Activated naive CD8-positive, alpha-beta T cell (primary cell): ENCODE results near the gene CHIC2.

Experiments used
- H3K27ac Mint-ChIP-seq: one replicate; pipeline ENCODE4 v1.8.0; 2021; ENCODE audit warnings: mixed read lengths
- H3K27me3 Mint-ChIP-seq: one replicate; pipeline ENCODE4 v1.8.0; 2021; ENCODE audit warnings: mixed read lengths
- H3K36me3 Mint-ChIP-seq: one replicate; pipeline ENCODE4 v1.8.0; 2021; ENCODE audit warnings: mixed read lengths
- H3K4me1 Mint-ChIP-seq: one replicate; pipeline ENCODE4 v1.8.0; 2021; ENCODE audit warnings: low read depth, mixed read lengths
- H3K4me3 Mint-ChIP-seq: one replicate; pipeline ENCODE4 v1.8.0; 2021; ENCODE audit warnings: mild to moderate bottlenecking, mixed read lengths
- H3K9me3 Mint-ChIP-seq: one replicate; pipeline ENCODE4 v1.8.0; 2021; ENCODE audit warnings: low read depth, mixed read lengths

The CHIC2 gene

DNA sequence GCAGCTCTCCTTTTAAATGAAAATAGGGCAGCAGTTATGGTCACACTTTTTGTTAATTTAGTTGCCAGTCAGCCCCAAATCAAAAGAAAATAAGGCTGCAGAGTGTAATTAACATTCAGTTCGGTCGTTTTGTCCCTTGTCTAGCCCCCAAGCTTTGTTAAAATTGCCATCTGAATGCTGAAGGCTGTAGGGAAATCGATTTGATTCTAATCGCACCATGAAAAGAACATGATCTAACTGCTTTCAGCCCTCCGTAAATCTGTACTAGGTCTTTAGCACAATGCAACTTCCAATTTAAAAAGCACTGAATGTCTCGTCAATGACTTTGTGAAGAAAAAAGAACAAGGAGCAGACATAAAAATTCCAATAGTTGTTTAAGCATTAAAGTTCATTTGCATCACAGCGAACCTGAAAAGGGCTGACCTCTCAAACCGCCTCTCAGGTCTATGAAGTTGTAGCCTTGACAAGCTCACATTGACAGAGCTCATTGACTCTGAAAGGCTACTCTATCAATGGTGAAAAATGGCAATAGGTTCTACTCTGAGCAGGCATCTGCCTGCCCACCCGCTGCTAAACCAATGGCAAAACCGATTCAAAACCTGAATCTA lies 48.9 kb downstream of the CHIC2 start:
- Mint-ChIP-seq H3K4me3 (no peak overlapping the region), H3K9me3 (no peaks in the 10 kb centered on the region), H3K4me1 (peaks cover 23% of the 10 kb centered on the region), H3K27me3 (no peaks in the 10 kb centered on the region), H3K36me3 (peaks cover 4% of the 10 kb centered on the region), H3K27ac (no peak overlapping the region)

DNA sequence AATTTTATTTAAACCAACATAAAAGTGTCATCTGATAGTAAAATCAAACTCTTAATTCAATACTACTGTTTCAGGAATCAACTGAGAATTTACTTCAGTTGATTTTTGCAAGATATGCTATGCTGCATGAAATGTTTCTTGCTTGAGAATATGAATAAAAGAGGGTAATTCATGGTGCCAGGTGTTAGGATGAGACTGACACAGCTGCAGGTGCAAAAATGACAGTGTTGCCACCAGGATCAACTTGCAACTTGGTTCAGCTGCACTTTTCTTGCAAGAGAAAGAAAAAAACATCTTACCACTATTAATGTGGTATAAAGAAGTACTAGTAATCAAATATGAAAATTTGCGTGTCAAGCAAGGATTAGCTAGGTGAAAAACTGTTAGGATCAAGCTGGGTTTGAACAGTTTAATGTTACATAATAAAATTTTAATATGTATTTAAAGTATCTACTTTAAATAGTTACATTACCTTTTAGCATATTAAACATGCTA lies 49.7 kb downstream of the CHIC2 start:
- H3K4me1 Mint-ChIP-seq = peaks cover 23% of the 10 kb centered on the region
- H3K27ac Mint-ChIP-seq = no peak overlapping the region
- no peaks in the 10 kb centered on the region for H3K27me3 Mint-ChIP-seq
- H3K9me3 Mint-ChIP-seq = no peaks in the 10 kb centered on the region
- no peak overlapping the region for H3K4me3 Mint-ChIP-seq
- H3K36me3 Mint-ChIP-seq = peaks cover 4% of the 10 kb centered on the region

DNA sequence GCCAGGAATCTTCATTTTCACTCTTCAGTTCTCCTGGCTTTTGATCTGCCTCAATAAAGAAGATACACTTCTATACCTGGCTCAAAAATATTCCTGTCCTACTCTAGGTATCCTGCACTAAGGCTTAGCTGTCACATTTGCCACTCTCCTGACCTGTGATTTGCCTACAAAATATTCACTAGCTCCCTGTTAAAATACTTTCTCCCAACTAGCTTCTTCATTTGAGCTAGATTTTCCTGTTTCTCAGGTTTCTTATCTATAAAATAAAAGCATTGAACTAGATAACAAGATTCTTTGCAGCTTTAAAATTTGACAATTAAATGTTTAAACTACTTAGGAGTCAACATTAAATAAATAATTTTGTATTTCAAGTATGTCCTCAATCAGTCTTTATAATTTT lies 53.2 kb downstream of the CHIC2 start:
- Mint-ChIP-seq H3K36me3 (peaks cover 4% of the 10 kb centered on the region), H3K27ac (no peak overlapping the region), H3K27me3 (no peaks in the 10 kb centered on the region), H3K4me3 (no peak overlapping the region), H3K9me3 (no peaks in the 10 kb centered on the region), H3K4me1 (peaks cover 8% of the 10 kb centered on the region)

DNA sequence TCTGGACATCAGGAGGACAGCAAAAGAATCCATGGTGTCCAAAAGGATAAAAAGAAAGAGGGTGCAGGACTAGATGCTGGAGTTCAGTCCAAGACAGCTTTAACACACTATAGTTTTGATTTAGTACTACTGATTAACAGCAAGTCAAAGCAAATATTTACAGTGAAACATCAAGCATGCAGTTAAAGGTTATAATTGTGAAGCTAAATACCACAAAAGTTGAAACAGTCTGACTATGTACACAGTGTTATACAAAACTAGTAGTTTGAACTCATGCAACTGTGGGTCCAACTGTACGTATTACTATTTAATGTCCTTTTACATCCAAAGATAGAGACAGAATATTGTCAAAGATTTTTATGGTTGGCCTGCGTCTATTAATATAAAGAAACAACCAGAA lies 57.6 kb downstream of the CHIC2 start:
- Mint-ChIP-seq H3K36me3 (peaks cover 12% of the 10 kb centered on the region), H3K9me3 (no peaks in the 10 kb centered on the region), H3K27ac (no peak overlapping the region), H3K4me3 (no peak overlapping the region), H3K4me1 (peaks cover 17% of the 10 kb centered on the region), H3K27me3 (no peaks in the 10 kb centered on the region)

DNA sequence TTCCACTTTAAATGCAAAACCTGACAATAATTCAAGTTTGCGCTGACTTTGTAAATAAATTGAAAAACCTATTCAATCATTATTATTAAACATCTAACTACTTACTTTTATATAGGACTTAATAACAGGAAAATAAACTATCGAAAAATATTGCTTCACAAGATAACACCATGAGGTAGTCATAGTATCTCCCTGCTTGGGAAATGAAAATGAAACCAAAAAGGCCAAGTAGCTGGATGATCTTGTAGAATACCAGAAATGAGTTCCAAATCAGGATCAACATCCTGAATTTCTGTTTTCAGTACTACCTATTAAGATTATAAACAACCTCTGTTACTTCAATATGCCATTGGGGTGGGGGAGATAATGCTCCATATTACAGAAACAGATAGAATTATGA lies 58.9 kb downstream of the CHIC2 start:
- H3K27ac Mint-ChIP-seq = no peak overlapping the region
- H3K36me3 Mint-ChIP-seq = peaks cover 9% of the 10 kb centered on the region
- H3K9me3 Mint-ChIP-seq = no peaks in the 10 kb centered on the region
- no peaks in the 10 kb centered on the region for H3K27me3 Mint-ChIP-seq
- H3K4me3 Mint-ChIP-seq = no peak overlapping the region
- peaks cover 14% of the 10 kb centered on the region for H3K4me1 Mint-ChIP-seq

DNA sequence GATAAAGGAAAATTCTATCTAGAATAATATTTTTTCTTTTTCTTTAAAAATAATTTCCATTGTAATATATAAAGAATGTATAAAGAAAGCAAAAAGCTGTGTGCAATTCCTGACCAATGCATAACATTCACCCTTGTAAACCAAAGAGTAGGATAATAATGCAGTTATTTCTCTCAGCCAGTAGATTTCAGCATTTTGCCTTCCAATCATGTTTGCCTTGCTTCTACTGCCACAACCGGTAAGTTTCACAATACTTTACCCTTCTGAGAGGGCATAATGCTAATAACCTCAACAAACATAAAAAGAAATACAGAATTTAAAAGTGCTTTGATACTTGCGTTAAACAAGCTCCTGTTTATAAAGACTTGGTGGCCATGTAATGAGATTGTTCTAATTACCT lies 59.9 kb downstream of the CHIC2 start:
- Mint-ChIP-seq H3K4me1 (peaks cover 14% of the 10 kb centered on the region), H3K36me3 (peaks cover 11% of the 10 kb centered on the region), H3K9me3 (no peaks in the 10 kb centered on the region), H3K27me3 (no peaks in the 10 kb centered on the region), H3K4me3 (no peak overlapping the region), H3K27ac (no peak overlapping the region)

DNA sequence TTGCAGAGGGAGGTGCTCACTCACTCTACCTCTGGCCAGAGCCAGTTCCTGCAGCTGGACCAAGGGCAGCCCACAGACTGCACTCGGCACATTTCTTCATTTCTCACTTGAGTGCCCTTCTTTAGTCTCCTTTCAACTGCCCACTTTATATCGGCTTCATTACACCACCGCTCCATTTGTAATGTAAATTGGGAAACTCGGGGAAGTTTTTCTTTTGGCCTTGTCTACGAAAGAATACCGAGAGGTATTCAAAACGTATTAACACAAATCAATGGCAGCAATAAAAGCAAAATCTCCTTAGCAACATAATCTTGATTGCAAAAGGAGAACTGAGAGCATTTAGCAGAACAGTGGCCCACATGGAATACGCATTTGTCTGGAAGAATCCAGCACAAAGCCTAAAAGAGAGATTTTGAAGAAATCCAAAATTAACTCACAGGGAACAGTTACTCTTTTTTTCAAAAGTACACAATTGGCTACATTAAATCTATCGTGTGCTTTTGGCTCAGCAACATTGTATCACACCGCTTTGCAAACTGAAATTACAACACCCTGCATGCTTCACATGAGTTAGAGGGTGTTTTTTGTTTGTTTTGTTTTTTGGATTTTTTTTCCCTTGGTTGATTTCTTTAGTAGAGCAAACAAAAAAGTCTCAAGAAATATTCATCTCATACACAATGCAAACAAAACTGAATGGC lies 62.6 kb downstream of the CHIC2 start:
- Mint-ChIP-seq H3K4me3 (no peak overlapping the region), H3K27ac (no peak overlapping the region), H3K4me1 (peaks cover 14% of the 10 kb centered on the region), H3K27me3 (no peaks in the 10 kb centered on the region), H3K9me3 (no peaks in the 10 kb centered on the region), H3K36me3 (peaks cover 15% of the 10 kb centered on the region)

DNA sequence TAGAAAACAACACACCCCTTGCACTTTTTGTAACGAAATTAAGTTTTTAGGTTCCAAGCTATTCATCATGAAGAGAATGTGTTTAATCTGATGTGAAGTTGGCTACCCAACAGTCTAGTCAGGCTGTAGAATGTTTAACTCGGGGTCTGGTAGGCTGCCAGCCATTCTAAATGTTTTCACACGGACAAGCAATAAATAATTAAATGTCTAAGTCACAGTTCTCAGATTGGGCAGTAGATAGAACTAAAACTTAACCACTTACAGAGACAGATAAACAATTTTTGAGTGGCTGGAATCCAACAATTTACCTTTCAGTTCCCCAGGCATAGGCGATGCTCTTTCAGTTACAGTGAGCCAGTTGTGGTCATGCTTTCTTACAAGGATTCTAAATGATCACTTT lies 66.5 kb downstream of the CHIC2 start:
- no peaks in the 10 kb centered on the region for H3K9me3 Mint-ChIP-seq
- no peak overlapping the region for H3K27ac Mint-ChIP-seq
- peaks cover 11% of the 10 kb centered on the region for H3K36me3 Mint-ChIP-seq
- H3K27me3 Mint-ChIP-seq = no peaks in the 10 kb centered on the region
- H3K4me3 Mint-ChIP-seq = no peak overlapping the region
- peaks cover 2% of the 10 kb centered on the region for H3K4me1 Mint-ChIP-seq

DNA sequence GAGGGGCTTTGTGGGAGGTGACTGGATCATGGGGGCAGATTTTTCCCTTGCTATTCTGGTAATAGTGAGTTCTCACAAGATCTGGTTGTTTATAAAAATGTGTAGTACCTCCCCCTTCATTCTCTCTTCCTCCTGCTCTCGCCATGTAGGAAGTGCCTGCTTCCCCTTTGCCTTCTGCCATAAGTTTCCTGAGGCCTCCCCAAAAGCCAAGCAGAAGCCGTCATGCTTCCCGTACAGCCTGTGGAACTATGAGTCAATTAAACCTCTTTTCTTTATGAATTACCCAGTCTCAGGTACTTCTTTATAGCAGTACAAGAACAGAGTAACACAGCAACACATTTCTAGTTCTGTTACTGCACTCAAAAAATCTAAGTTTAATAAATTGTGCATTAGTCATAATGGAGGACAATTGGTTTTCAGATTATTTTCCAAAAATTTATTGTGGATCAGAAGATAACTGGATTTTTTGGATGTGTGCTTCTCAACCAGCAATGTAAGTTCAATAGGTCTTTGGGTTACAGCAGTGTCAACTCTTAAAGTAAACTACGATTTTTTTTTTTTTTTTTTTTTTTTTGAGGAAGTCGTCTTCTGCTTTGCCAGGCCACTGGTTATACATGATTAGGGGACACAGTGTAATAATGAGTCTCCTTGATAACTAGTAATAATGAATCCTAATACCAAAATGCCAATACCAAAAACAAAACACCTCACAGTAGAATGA lies 69.9 kb downstream of the CHIC2 start:
- Mint-ChIP-seq H3K4me1 (peaks cover 2% of the 10 kb centered on the region), H3K9me3 (no peaks in the 10 kb centered on the region), H3K27me3 (no peaks in the 10 kb centered on the region), H3K4me3 (no peak overlapping the region), H3K27ac (no peak overlapping the region), H3K36me3 (peaks cover 8% of the 10 kb centered on the region)

DNA sequence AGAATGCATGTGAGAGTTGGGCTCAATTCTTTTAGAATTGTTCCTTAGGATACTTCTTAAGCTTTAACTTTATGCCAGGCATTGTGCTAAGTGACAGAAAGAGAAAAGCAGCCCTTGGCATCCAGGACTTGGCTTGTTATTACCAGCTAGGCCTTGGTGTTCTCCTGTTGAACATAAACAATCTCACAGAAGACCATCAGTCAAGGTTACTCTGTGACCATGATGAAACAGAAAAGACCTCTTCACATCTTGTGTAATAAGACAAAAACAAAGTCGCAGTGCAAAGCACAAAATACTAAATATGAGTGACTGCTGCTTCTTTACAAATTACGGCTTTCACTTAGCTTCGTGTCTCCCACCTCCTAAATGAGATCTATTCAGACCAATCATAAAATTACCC lies 71.6 kb downstream of the CHIC2 start:
- Mint-ChIP-seq H3K36me3 (peaks cover 5% of the 10 kb centered on the region), H3K4me1 (peaks cover 2% of the 10 kb centered on the region), H3K9me3 (no peaks in the 10 kb centered on the region), H3K27ac (no peak overlapping the region), H3K4me3 (no peak overlapping the region), H3K27me3 (no peaks in the 10 kb centered on the region)

DNA sequence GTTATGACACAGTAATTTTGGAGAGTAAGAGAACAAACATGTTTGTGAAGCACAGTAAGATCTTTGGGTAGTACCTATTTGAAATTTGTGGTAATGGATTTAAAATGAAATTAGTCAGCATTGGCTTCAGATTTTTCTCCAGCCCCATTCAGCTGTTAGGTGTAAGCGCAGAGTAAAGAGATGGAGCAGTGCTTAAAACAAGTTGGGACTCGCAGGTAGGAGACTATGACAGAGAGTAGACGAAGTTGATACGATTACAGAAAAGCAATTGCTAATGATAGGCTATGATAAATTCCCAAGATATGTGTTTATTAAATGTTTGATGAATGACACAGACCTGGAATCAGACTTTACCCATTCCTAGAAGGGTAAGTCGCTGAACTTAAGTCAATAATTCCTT lies 72.6 kb downstream of the CHIC2 start:
- Mint-ChIP-seq H3K9me3 (no peaks in the 10 kb centered on the region), H3K4me3 (no peak overlapping the region), H3K4me1 (peaks cover 2% of the 10 kb centered on the region), H3K27me3 (no peaks in the 10 kb centered on the region), H3K36me3 (peaks cover 3% of the 10 kb centered on the region), H3K27ac (no peak overlapping the region)

DNA sequence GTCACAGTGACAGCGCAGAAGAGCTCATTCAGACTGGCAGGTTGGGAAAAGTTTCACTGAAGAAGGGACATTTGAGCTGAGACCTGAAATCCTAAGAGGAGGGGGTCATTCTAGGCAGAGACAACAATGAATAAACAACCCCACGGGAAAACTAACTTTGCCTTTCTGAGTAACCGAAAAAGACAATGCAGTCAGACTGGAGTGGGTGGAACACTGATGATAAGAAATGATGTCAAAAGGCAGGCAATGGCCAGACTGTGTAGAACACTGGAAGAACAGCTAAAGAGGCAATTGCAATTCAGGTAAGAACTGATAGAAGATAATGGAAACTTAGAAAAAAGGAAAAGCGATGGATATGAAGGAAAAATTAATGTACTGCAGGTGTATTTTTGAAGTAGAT lies 73.8 kb downstream of the CHIC2 start:
- peaks cover 3% of the 10 kb centered on the region for H3K36me3 Mint-ChIP-seq
- H3K9me3 Mint-ChIP-seq = no peaks in the 10 kb centered on the region
- no peak overlapping the region for H3K27ac Mint-ChIP-seq
- H3K4me1 Mint-ChIP-seq = peaks cover 2% of the 10 kb centered on the region
- no peaks in the 10 kb centered on the region for H3K27me3 Mint-ChIP-seq
- no peak overlapping the region for H3K4me3 Mint-ChIP-seq

DNA sequence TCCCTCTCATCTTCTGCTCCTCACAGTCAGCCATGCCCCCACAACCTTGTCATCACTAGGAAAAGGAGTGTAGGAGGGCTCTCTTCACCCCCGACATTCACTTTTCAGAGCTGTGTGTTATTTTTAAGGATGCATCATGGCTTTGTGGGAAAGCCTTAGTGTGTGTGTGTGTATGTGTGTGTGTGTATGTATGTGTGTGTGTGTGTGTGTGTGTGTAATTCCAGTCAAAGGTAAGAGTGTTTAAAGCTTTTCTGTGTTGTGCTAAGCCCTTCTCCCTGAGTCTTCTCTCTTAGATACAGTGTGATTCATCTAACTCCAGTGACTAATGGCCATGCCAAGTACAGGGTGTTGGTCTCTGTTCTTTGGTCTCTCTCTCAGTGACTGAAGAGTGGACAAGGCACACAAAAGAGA lies 76.6 kb downstream of the CHIC2 start:
- H3K27me3 Mint-ChIP-seq = no peaks in the 10 kb centered on the region
- no peaks in the 10 kb centered on the region for H3K9me3 Mint-ChIP-seq
- H3K27ac Mint-ChIP-seq = no peak overlapping the region
- no peak overlapping the region for H3K4me3 Mint-ChIP-seq
- H3K4me1 Mint-ChIP-seq = no peaks in the 10 kb centered on the region
- peaks cover 3% of the 10 kb centered on the region for H3K36me3 Mint-ChIP-seq

DNA sequence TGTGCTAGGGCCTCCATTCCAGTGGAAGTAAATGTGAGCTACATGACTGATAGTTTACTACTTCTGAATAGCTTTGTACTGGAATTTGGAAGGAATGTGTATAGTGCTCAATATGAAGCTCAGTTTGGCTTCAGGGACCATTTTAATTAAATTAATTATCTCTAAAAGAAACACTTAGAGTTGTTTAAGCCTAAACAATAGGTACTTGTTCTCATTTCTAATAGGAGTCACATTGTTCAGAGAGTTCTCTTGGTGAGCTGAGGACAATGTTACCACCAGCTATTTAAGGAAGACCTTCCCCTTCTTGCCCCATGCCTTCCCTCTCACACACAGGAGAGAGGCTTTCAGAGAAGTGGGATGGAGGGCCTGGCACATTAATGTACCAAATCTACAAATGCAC lies 78.3 kb downstream of the CHIC2 start:
- no peaks in the 10 kb centered on the region for H3K27me3 Mint-ChIP-seq
- no peak overlapping the region for H3K4me3 Mint-ChIP-seq
- H3K4me1 Mint-ChIP-seq = no peaks in the 10 kb centered on the region
- H3K9me3 Mint-ChIP-seq = no peaks in the 10 kb centered on the region
- H3K27ac Mint-ChIP-seq = no peak overlapping the region
- H3K36me3 Mint-ChIP-seq = peaks cover 3% of the 10 kb centered on the region

DNA sequence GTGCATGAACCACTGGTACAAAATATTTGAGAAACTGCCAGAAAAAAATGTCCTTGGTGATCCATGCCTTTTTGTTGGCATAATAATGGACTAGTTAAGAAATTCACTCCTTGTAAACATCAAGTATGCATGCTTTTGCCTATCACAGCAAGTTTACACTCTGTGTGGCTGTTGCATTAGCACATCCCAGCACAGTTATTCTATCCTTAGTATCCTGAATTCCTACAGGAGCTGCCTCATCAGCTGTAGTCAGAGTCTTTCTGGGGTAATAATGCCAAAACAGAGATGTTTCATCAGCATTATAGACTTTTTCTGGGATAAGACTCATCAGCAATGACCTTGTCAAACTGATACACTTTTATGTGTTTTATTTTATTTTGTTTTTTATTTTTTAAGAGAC lies 82.8 kb downstream of the CHIC2 start:
- Mint-ChIP-seq H3K36me3 (peaks cover 8% of the 10 kb centered on the region), H3K4me1 (no peaks in the 10 kb centered on the region), H3K27me3 (no peaks in the 10 kb centered on the region), H3K9me3 (no peaks in the 10 kb centered on the region), H3K4me3 (no peak overlapping the region), H3K27ac (no peak overlapping the region)
